GM19035 (cell line): ENCODE measurements around the gene SFTPD.
"Not testable (repeated sequence)": the region's sequence is repeated elsewhere in the genome, so short reads cannot be mapped to it uniquely, and the experiment has no call there.

Source experiments
- ATAC-seq: cut with Tn5 transposase; IDR thresholded peaks from one replicate; pipeline ENCODE4 v1.9.1; 2021; ENCODE audit not compliant: unreplicated experiment

The SFTPD gene

DNA sequence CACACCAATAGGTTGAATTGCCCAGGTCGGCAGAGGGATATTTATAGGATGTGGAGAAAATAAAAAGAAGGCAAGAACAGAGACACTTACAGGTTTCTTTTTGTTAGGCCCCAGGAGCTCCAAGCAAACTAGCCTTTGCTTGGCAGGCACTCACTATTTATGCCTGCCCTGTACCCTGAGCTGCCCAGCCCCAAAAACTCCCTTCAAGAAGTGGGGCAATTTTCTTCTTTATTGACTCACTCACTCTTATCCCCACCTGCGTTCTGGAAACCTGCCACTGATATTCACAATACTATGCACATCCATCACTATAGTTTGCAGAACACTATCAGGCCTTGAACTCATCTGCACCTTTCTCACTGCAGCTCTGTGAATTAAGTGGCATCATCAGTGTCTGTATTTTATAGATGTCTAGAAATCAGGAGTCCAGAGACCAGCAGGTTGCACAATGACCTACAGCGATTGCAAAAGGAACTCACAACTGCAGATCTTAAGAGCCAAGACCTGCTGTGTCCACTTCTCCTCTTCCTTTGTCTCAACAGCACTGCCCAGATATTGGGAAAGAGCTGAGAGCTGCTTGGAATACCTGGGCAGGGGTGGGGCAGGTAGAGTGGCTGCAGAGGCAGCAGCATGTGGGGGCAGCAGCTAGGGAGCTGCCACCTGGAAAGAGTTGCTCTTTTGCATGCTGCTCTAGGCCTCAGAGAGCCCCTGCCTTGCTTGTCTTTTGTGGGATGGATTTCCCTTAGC, at the start of gene SFTPD:
Gene SFTPD, minus strand, starts transcription at position 130 of the 747 bp plus-strand sequence. CDS start 2,446 bp downstream, outside the sequence.
- no peak for ATAC-seq

DNA sequence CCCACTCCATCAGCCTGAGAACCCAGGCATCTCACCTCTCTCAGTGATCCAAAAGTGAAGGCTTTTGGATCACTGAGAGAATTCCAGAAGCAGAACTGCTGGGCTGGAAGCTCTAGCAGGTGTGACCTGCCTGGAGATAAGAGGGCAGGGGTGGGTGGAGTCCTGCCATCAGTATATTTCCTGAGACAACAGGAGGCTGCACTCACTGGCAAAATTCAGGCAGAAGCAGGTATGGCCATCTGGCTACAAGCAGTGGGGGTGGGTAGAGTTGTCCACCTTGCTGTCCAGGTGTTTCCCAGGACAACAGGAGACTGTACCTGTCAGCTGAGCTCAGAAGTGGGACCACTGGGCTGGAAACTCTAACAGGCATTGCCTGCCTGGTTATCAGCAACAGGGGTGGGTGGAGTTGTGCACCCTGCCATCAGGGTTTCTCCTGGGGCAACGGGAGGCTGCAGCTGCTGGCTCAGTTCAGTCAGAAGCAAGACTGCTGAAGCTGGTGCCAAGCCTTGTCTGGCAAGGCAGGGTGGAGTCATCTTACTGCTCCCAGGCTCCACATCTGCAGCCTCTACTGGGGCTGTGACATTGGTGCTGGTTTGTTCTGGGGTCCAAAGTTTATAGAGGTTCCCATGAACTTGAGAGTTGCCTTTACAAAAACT, 47.2 kb upstream of the SFTPD start:
- no peak for ATAC-seq

DNA sequence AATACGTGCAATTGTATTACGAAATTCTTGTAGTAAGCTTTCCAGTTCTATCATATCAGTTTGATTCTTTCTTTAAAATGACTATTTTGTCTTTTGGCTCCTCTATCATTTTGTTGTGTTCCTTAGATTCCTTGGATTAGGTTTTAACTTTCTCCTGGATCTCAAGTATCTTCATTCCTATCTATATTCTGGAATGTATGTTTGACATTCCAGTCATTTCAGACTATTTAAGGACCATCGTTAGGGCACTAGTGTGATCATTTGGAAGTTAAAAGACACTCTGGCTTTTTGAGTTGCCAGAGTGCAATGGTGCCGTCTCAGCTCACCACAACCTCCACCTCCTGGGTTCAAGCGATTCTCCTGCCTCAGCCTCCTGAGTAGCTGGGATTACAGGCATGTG, 45.7 kb upstream of the SFTPD start:
- no peak for ATAC-seq

DNA sequence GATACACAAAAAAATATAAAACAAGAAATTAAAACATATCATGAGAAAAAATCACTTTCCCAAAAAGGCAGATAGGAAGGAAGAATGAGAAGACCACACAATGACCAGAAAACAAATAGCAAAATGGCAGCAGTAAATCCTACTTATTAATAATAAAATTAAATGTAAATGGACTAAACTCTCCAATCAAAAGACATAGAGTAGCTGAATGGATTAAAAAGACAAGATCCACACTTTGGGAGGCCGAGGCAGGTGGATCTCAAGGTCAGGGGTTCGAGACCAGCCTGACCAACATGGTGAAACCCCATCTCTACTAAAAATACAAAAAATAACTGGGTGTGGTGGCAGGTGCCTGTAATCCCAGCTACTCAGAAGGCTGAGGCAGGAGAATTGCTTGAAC, 39.3 kb upstream of the SFTPD start:
- not testable (repeated sequence) for ATAC-seq

DNA sequence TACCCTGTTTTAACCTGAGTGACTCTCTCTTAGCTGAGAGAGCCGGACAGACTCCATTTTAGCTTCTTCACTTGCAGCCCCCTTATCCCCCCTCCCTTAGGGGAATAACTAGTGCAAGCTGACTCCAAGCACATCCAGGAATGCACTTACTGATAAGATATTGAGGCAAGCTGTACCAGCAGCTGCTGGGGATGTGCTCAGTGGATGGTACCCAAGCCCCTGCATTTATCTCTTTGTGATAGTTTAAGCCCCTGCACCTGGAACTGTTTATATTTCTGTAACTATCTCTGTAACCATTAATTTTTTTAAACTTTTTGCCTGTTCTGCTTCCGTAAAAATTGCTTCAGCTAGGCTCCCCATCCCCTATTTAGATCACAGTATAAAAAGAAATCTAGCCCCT, 37.8 kb upstream of the SFTPD start:
- not testable (repeated sequence) for ATAC-seq

DNA sequence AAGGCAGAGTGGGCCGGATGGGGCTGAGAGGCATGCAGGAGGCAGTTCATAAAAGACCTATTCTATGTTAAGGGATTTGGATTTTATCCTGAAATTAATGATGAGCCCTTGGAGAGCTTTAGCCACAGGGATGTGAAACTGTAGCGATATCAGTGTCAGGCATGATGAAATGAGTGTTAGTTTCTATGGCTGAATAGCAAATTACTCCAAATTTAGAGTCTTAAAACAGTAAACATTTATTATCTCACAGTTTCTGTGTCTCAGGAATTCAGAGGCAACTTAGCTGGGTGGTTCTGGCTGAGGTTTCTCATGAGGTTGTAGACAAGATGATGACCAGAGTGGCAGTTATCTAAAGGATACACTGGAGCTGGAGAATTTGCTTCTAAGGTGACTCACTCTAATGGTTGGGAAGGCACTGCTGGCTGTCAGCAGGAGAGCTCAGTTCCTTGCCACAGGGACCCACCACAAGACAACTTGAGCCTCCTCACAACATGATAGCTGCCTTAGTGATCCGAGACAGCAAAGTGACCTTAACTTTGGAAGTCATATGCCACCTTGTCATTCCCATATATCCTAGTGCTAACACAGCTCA, 36.7 kb upstream of the SFTPD start:
- ATAC-seq, result no peak

DNA sequence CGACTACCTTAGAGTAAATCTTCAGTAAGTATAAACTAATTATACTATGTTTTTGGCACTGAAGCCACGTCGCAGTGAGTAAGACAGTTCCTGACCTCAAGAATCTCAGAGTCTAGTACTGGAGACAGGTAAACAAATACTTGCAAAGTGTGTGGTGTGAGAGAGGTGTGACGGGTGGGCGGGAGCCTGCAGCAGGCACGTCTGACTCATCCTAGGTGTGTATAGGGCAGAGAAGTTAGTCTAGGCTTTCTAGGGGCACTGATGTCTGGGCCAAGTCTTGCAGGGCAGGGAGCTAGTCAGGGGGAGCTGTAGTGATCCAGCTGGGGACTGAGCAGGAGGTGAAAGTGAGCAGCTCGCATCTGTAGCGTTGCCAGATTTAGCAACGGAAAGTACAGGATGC, 35.9 kb upstream of the SFTPD start:
- ATAC-seq, result peak; percentile 74

DNA sequence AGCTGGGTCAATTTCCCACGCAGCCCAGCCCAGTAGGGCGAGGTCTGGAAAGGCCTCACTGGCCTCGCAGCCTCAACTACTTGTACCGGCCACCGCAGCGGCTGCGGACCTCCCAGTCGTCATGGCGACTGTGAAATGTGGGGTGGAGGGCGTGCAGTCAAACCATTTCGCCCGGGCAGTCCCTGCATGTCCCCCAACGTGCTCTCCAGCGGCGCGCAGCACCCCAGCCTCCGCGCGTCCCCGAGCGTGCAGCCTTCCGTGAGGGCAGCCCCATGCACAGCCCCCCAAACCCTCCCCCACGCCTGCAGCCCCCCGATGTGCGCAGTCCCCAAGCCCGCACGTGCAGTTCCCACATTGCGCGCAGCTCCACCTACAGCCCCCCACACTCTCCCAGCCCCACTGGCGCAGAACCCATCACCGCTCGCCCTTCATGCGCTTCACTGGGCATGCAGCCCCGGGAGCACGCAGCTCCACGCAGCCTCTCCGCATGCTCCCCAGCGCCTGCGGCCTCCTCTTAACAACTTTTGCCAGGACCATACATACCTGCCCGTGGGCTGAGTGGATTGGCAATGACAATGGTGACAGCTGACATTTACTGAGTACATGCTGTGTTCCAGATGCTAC, 34.5 kb upstream of the SFTPD start:
- ATAC-seq, result no peak

DNA sequence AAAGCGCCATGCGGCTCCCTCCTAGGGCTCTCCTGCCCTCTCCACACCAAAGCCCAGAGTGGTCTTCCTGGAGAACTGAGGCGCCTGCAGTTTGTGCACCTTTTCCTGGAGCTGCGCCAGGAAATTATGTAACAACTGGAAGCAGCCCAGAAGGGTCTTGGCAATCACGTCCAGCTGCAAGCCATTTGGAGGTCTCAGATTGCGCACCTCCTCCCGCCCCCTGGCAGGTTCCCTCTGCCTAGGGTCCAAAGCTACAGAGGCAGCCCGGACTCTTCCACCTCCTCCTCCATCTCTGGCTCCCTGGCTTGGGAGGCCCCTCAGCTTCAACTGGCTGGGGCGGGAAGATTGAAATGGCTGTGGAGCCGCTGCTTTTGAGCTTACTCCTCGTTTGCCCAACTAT, 34.0 kb upstream of the SFTPD start:
- no peak for ATAC-seq

DNA sequence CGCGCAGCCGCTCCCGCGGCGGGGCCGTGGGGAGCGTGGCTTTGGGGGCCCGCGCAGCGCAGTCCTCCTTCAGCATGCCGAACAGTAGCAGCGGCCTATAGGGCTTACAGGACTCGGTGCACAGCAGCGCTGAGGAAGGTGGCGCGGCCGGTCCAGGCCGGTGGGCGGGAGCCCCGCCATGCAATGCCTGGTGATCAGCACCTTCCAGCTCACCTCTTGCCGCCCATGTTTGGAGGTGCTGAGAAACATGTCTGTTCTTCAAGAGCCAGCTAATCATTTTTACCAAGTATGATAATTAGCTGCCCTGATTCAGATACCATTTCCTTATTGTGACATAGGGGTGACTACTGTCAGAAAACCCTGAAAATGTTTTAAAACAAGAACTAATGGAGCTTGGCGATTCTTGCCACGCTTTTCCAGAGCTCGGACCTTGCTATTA, 33.5 kb upstream of the SFTPD start:
- ATAC-seq, result no peak

DNA sequence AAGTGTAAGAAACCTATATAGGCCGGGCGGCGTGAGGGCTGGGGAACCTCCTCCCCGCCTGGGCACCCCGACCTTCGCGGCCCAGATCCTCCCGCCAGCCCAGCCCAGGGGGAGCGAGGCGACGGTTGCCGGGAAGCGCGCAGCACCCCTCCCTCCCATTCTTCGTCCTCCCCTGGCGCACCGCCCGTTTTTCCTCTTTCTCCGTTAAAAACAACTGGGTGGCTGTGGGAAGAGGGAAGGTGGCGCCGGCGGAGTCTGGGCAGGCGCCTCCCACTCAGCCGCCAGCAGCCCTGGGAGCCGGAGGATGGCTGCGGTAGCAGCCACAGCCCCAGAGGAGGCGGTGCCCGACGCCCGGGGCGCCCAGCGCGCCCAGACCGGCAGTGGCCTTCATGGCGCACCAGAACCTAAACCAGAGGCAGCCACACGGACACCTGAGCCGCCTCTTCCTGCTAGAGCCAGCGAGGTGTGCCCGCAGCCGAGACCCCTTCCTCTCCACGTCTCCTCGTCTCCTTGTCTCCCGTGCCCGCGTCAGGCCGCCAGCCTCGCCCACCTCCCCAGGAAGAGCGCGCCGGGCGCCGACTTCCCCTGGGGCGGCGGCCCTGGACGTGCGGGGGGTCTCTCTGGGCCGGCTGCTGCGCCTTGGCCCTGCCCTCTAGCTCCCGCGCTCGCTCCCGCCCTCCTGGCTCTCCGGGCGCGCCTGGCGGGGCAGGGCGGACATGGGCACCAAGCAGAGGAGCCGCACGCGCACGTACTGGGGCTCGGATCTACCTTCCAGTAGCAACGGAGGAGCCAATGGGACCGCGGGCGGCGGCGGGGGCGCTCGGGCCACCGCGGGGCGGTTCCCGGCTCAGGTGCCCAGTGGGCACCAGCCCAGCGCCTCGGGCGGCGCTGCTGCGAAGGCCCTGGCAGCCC, 32.8 kb upstream of the SFTPD start:
- ATAC-seq, result no peak

DNA sequence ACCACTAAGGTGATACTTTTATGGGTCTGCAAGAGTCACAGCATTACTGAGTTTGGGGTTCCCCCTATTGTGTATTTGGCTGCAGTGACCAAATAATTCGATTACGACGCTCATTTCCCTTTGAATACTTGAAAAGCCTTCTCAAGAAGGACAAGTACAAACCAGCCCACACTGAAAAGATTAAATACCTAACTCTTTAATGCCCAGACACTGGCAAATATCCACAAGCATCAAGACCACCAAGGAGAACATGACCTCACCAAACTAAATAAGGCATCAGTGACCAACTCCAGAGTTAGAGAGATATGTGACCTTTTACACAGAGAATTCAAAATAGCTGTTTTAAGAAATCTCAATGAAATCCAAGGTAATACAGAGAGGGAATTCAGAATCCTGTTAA, 31.8 kb upstream of the SFTPD start:
- no peak for ATAC-seq

DNA sequence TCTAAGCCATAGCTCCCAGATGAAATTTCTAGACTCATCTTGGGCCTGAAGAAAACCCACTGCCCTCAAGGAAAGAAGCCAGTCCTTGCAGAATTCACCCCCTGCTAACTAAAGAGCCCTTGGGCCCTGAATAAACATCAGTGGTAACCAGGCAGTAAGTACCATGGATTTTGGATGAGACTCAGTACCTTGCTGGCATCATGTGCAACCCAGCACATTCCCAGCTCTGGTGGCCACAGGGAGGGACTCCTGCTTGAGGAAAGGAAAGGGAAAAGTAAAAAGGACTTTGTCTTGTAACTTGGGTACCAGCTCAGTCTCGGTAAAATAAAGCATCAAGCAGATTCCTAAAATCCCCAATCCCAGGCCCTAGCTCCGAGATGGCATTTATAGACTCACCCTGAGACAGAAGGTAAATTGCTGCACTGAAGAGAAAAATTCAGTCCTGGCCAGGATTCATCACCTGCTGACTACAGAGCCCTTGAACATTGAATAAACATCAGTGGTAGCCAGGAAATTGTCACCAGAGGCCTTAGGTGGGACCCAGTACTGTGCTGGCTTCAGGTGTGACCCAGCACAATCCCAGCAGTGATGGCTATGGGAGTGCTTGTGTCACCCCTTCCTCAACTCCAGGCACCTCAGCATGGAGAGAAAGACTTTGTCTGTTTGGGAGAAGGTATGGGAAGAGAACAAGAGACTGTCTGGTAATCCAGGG, 31.2 kb upstream of the SFTPD start:
- no peak for ATAC-seq

DNA sequence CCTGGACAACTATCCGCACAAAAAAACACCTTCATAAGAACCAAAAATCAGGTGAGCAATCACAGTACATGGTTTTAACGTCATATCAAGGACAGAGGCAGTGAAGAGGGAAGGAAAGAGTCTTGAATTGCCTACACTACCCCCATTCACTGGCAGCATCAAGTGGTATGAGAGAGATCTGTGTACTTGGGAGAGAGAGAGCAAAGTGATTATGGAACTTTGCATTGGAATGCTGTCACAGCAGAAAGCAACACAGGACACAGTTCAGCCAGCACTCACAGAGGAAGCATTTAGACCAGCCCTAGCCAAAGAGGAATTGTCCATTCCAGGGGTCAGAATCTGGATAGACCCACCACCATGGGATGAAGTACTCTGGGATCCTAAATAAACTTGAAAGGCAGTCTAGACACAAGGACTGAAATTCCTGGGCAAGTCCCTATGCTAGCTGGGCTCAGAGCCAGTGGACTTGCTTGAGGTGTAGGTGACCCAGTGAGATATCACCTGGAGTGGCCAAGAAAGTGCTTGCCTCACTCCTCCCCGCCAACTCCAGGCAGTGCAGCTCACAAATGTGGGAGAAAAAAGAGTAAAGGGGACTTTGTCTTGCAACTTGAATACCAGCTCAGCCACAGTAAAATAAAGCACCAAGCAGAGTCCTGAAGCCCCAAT, 30.5 kb upstream of the SFTPD start:
- no peak for ATAC-seq

DNA sequence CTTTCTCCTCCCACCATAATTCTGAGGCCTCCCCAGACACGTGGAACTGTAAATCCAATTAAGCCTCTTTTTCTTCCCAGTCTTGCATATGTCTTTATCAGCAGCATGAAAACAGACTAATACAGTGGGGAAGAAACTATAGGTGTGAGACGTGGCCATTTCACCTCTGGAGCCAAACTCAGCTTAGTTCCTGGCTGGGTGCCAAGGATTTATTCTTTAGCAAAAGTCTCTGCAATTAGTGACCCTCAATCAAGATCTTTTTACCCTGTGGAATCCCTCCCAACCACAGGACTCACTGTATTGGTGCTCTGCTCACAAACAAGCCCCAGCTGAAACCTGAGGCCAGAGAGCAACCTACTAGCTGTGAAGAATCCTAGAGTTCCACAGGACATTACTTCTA, 28.1 kb upstream of the SFTPD start:
- no peak for ATAC-seq

DNA sequence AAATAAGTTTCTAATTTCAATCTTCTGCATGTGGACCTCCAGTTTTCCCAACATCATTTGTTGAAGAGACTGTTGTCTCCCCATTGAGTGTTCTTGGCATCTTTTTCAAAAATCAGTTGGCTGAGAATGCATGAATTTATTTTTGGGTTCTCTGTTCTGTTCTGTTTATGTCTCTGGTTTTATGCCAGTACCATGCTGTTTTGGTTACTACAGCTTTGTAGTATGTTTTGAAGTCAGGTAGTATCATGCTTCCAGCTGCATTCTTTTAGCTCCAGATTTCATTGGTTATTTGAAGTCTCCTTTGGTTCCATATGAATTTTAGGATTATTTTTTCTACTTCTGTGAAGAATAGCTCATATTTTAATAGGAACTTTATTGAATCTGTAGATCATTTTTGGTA, 21.2 kb upstream of the SFTPD start:
- ATAC-seq, result no peak

DNA sequence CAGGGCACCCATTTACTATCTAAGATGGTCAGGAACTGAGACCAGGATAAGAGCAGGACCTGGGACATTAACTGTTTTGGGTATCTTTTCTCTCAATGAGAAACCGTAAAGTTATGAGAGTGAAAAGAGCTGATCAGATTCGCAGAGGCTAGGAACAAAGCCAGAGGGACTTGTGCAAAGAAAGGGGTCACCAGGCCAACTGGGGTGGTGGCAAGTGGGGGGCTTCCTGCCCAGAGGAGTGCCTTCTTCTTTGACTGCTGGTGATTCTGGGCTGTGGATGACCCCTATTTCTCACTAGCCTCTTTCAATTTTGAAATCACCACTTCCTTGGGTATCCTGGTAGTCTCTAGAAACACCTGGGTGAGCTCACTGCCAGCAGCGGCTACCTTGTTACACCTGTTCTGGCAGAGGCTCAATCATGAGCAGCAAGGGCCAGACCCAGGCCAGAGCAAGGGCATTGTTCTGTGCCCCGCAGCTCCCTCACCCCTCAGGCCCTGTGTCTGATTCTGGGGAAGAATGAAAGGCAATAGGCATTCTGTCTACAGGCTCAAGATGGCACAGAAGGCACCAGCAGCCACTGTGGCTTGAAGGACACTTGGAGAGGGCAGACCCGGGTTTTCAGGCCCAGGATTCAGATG, 999 bp downstream of the SFTPD start:
- ATAC-seq, result no peak

DNA sequence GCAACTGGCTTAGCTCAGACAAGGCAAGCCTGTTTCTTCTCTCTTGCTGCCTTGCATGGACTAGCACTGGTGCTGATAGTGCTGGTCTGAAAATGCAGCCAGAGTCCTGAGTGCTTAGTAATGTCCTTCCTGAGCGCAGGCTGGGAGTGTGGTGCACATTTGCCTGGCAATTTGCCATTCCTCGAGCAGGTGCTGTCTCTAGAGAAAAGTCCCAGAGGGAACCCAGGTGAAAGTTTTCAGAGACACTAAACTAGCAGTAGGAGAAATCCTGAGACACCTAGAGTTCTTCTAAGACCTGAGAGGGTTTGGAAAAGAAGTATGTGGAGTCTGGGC, 1.9 kb downstream of the SFTPD start:
- no peak for ATAC-seq
